HepG2 (cell line): ENCODE results near the gene DNAJC28. TPM values are rescaled to one million over a fixed set of nuclear protein-coding genes. Genes with fewer than 3 reads are reported as not detected.

Experiments
- ATAC-seq: fragments of 200-7000 bp; cut with Tn5 transposase; 3 replicates; pipeline ENCODE4 v1.9.1; 2020; ENCODE audit warnings: mild to moderate bottlenecking, moderate library complexity
- BruUV-seq: library from RNA; stranded (reverse); fragments of 400-500 nt; replicated peaks from 2 replicates; lab custom pipeline; 2021; lab: Mats Ljungman, UMichigan
- CTCF ChIA-PET: fragments of 300-600 bp; formaldehyde crosslinking; extraction: SDS; loops from one replicate; lab custom pipeline; 2021; ENCODE audit warnings: low total read pairs, inconsistent platforms, low intra/inter-chr PET ratio; lab: Yijun Ruan, JAX
- POLR2A ChIA-PET: fragments of 350-600 bp; sonication (Branson Sonifier 250); formaldehyde crosslinking; loops from one replicate; lab custom pipeline; 2020; ENCODE audit warnings: antibody characterized with exemption, inconsistent platforms; lab: Yijun Ruan, JAX
- DNase-seq: peaks from one replicate; pipeline ENCODE4 v3.0.0-alpha.2; 2015; ENCODE audit warnings: low spot score
- FAIRE-seq: peaks from 3 replicates; lab custom pipeline; 2011; peaks lifted over from hg19 to GRCh38; lab: Jason Lieb, UNC
- H2AFZ ChIP-seq: one replicate; pipeline ENCODE4 v1.6.1; 2011; ENCODE audit warnings: low read length, inconsistent platforms
- H3K27ac ChIP-seq: fragments of 300-600 bp; 3 replicates; pipeline ENCODE4 v1.8.0; 2011; ENCODE audit warnings: mixed run types, mild to moderate bottlenecking, mixed read lengths, low read length, inconsistent platforms; ENCODE audit not compliant: insufficient read depth; ENCODE audit errors: extremely low read length
- H3K27me3 ChIP-seq, 2 experiments: fragments of 200-600 bp in 1 of 2; 2 replicates in 1 of 2; 3 replicates in 1 of 2; pipeline versions ENCODE4 v1.6.0 to v1.8.0; 2011; ENCODE audit warnings: low read length in 2 of 2, mild to moderate bottlenecking in 2 of 2, moderate library complexity in 2 of 2, inconsistent platforms in 1 of 2; ENCODE audit not compliant: insufficient read depth in 2 of 2, control insufficient read depth in 1 of 2
- H3K36me3 ChIP-seq, 2 experiments: fragments of 200-600 bp in 1 of 2; replicated peaks in 1 of 2; 2 replicates in 1 of 2; 3 replicates in 1 of 2; pipeline versions ENCODE4 v1.5.1 to v1.8.0; 2011; ENCODE audit warnings: low read length in 2 of 2, inconsistent platforms in 1 of 2; ENCODE audit not compliant: insufficient read depth in 2 of 2, control insufficient read depth in 1 of 2
- H3K4me1 ChIP-seq: 2 replicates; pipeline ENCODE4 v1.5.1; 2012; ENCODE audit warnings: low read length, inconsistent platforms; ENCODE audit not compliant: insufficient read depth
- H3K4me2 ChIP-seq: 2 replicates; pipeline ENCODE4 v1.6.0; 2011; ENCODE audit warnings: low read depth, low read length, inconsistent platforms
- H3K4me3 ChIP-seq, 3 experiments: fragments of 200-600 bp in 1 of 3; sonication (generic), shearing (Covaris generic) in 1 of 3; replicated peaks in 1 of 3; 2 replicates each; pipeline ENCODE4 v1.5.1; 2011 to 2016; ENCODE audit warnings: low read length in 3 of 3, inconsistent platforms in 2 of 3, low read depth in 2 of 3, mild to moderate bottlenecking in 2 of 3, control low read depth in 1 of 3, mixed read lengths in 1 of 3; ENCODE audit not compliant: insufficient read depth in 1 of 3
- H3K79me2 ChIP-seq: one replicate; pipeline ENCODE4 v1.6.1; 2011; ENCODE audit warnings: low read length, inconsistent platforms; ENCODE audit not compliant: insufficient read depth
- H3K9ac ChIP-seq: 2 replicates; pipeline ENCODE4 v1.6.0; 2011; ENCODE audit warnings: mild to moderate bottlenecking, low read depth, low read length, inconsistent platforms; ENCODE audit not compliant: insufficient read depth
- H3K9me3 ChIP-seq: 2 replicates; pipeline ENCODE4 v1.5.1; 2012; ENCODE audit warnings: mild to moderate bottlenecking, low read length
- H4K20me1 ChIP-seq: 2 replicates; pipeline ENCODE4 v1.6.0; 2011; ENCODE audit warnings: inconsistent platforms, mild to moderate bottlenecking, low read length, moderate library complexity; ENCODE audit not compliant: insufficient read depth
- ADNP ChIP-seq: sonication (generic); formaldehyde crosslinking; IDR thresholded peaks from 2 replicates; pipeline ENCODE4 v1.4.0; 2020; ENCODE audit warnings: missing genetic modification reagents
- AFF4 ChIP-seq: sonication (generic); formaldehyde crosslinking; IDR thresholded peaks from 2 replicates; pipeline ENCODE4 v1.4.0; 2020; ENCODE audit warnings: missing genetic modification reagents
- CEBPZ ChIP-seq: IDR thresholded peaks from 2 replicates; pipeline ENCODE4 v1.6.1; 2012; ENCODE audit warnings: low read length, improper control_type of control experiment
- NFKBIZ ChIP-seq: IDR thresholded peaks from 2 replicates; pipeline ENCODE4 v1.6.1; 2018; ENCODE audit warnings: missing genetic modification reagents, missing compliant biosample characterization
- NR0B2 ChIP-seq: sonication (generic); formaldehyde crosslinking; IDR thresholded peaks from 2 replicates; pipeline ENCODE4 v1.4.0; 2020; ENCODE audit warnings: mild to moderate bottlenecking, missing genetic modification reagents
- RARA ChIP-seq: IDR thresholded peaks from 2 replicates; pipeline ENCODE4 v1.6.1; 2016; ENCODE audit warnings: missing genetic modification reagents, missing compliant biosample characterization
- RBAK ChIP-seq: sonication (generic); formaldehyde crosslinking; IDR thresholded peaks from 2 replicates; pipeline ENCODE4 v1.5.1; 2020; ENCODE audit warnings: mild to moderate bottlenecking, missing genetic modification reagents
- RNF219 ChIP-seq: sonication (generic); formaldehyde crosslinking; IDR thresholded peaks from 2 replicates; pipeline ENCODE4 v1.5.0; 2020; ENCODE audit warnings: mild to moderate bottlenecking, missing genetic modification reagents
- SOX5 ChIP-seq: IDR thresholded peaks from 2 replicates; pipeline ENCODE4 v1.6.1; 2016; ENCODE audit warnings: borderline replicate concordance
- U2AF2 ChIP-seq: fragments of 200-400 bp; formaldehyde crosslinking; IDR thresholded peaks from 2 replicates; pipeline ENCODE4 v1.6.1; 2017; ENCODE audit warnings: low read depth, mild to moderate bottlenecking, low read length
- ZNF282 ChIP-seq: fragments of 450-650 bp; IDR thresholded peaks from 2 replicates; pipeline ENCODE4 v1.6.1; 2018; ENCODE audit not compliant: partially characterized antibody
- ZNF513 ChIP-seq: sonication (generic); formaldehyde crosslinking; conservative IDR thresholded peaks from 2 replicates; pipeline ENCODE4 v1.5.0; 2020; ENCODE audit warnings: missing genetic modification reagents
- ZNF7 ChIP-seq: IDR thresholded peaks from 2 replicates; pipeline ENCODE4 v1.6.1; 2016; ENCODE audit warnings: missing biosample characterization, missing genetic modification reagents
- ZSCAN9 ChIP-seq: IDR thresholded peaks from 2 replicates; pipeline ENCODE4 v1.6.1; 2016; ENCODE audit warnings: borderline replicate concordance
- WGBS: methylation state at CpG from one replicate; pipeline ENCODE4 v1.1.6; 2017; ENCODE audit warnings: low lambda C conversion rate; 5-methylcytosine and 5-hydroxymethylcytosine counted together
- in situ Hi-C: cut with HindIII; loops from 2 replicates; pipeline ENCODE4 v1.10.0; 2017; ENCODE audit warnings: low pct_unique_long_range_greater_than_20kb; ENCODE audit not compliant: extremely low pct_ligation_motif_present
- intact Hi-C: fragments of 100-400 bp; cut with micrococcal nuclease; formaldehyde crosslinking; loops from one replicate; pipeline ENCODE4 v1.10.0; 2022; ENCODE audit not compliant: unreplicated experiment
- polyA plus RNA-seq, 8 experiments: library from polyadenylated mRNA; depleted of rRNA in 3 of 8; stranded (reverse) in 7 of 8; unstranded in 1 of 8; fragments of >200 nt; fragmentation: Illumina TruSeq in 4 of 8; extraction: Trizol in 4 of 8; gene quantifications; 2 replicates each; pipeline versions ENCODE4 v1.2.1 to v1.2.3, GENCODE V29; 2011 to 2016; ENCODE audit warnings: low read depth in 4 of 8, missing spikeins in 1 of 8, mixed read lengths in 1 of 8; ENCODE audit not compliant: insufficient read depth in 1 of 8
- total RNA-seq, 5 experiments: library from RNA; depleted of rRNA; stranded (reverse); fragments of >200 nt; fragmentation: Illumina TruSeq; extraction: Trizol; gene quantifications; 2 replicates each; pipeline ENCODE4 v1.2.3, GENCODE V29; 2016; ENCODE audit warnings: low read depth in 1 of 5

DNAJC28 gene
- total and polyA plus RNA-seq, 2 of the 13 experiments (the other 11 are each of a cell fraction or from before 2014, with no cell fraction given): 1.5 to 3.3 TPM

GRCh38 chr21:33510826-33511225 is 19.3 kb upstream of the DNAJC28 start:
- Histone ChIP-seq H3K27ac (no peak overlapping the region), H3K9me3 (no peaks in the 10 kb centered on the region), H3K36me3 (peaks cover 12 to 68% of the 10 kb centered on the region in 2 experiments), H3K4me1 (no peaks in the 10 kb centered on the region), H3K4me3 (no peak overlapping the region), H3K4me2 (no peak overlapping the region), H3K79me2 (no peaks in the 10 kb centered on the region), H2AFZ (no peak overlapping the region), H3K9ac (no peak overlapping the region), H4K20me1 (no peaks in the 10 kb centered on the region), H3K27me3 (no peaks in the 10 kb centered on the region)
- in situ Hi-C loops: no loop called here
- DNase-seq (no peak), FAIRE-seq (no peak), ATAC-seq (no peak; the same call in 2 of the 3 replicates)
- no TSS peak for BruUV-seq
- WGBS: 98% methylated on average over 8 of the region's 8 CpGs
- CTCF ChIA-PET: no interaction called here
- intact Hi-C loops: no loop called here
- POLR2A ChIA-PET: no interaction called here
- TF ChIP-seq NR0B2 (CRISPR knock-in tag) (no peak), RBAK (CRISPR knock-in tag) (no peak), ZNF282 (no peak), NFKBIZ (no peak), ZNF7 (no peak), RNF219 (no peak), RARA (no peak), ZNF513 (CRISPR knock-in tag) (no peak), ADNP (CRISPR knock-in tag) (no peak), U2AF2 (no peak), ZSCAN9 (no peak), SOX5 (CRISPR knock-in tag) (no peak), AFF4 (CRISPR knock-in tag) (no peak), CEBPZ (no peak)
